Measurements from ENCODE around the gene FBXL20.
"Not testable (repeated sequence)": the region's sequence is repeated elsewhere in the genome, so short reads cannot be mapped to it uniquely, and the experiment has no call there.

FBXL20 gene

GRCh38 chr17:39380144-39380543 is 21.3 kb downstream of the FBXL20 start:
- no peak for DNase-seq (ENCODE audit: low read depth)

DNA sequence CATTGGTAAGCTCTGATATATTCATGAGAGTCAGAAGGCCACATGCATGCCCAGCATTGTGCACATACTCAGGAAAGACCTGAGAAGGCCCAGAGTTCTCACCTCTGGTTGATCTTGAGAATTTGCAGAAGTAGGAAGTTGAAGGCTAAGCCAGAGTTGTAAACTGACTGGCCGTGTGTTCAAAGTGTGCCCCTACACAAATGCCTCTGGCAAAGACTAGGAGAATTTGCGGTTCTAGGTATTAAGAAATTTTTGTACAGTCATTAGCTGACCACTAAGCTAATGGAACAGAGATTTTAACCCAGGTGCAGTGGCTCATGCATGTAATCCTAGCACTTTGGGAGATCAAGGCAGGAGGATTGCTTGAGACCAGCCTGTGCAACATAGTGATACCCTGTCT is 25.0 kb downstream of the FBXL20 start:
- DNase-seq (ENCODE audit: low read depth), result no peak

DNA sequence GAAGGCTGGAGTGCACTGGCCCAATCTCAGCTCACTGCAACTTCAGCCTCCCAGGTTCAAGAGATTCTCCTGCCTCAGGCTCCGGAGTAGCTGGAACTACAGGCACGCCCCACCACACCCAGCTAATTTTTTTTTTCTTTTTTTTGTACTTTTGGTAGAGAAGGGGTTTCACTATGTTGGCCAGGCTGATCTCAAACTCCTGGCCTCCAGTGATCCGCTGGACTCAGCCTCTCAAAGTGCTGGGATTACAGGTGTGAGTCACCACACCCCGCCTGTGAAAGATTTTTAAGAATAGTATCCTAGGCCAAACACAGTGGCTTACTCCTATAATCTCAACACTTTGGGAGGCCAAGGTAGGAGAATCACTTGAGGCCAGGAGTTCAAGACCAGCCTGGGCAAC is 33.6 kb downstream of the FBXL20 start:
- not testable (repeated sequence) for DNase-seq (ENCODE audit: low read depth)

GRCh38 chr17:39365872-39366271 is 35.6 kb downstream of the FBXL20 start:
- no peak for DNase-seq (ENCODE audit: low read depth)

- no peak for DNase-seq (ENCODE audit: low read depth)
Observed at GRCh38 chr17:39365242-39365641, 36.2 kb downstream of the FBXL20 start.

GRCh38 chr17:39364236-39365025 is 37.0 kb downstream of the FBXL20 start:
- no peak for DNase-seq (ENCODE audit: low read depth)

DNA sequence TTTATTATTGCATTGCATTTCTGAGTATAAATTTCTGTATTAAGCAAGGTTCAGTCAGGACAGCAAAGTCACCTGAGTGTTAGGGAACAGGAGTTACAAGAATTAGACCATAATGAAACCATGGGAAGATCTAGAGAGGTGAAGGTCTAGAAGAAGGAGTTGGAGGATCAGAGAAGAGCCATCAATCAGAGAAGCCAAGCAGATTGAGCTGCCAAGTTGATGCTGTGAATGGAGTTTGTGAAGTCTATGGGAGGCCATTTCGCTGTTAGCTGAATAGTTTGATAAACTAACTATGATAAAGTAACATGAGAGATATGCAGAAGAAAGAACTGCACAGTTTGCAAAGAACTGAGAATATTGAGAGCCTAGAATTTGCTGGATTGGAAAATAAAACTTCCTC is 40.4 kb downstream of the FBXL20 start:
- DNase-seq (ENCODE audit: low read depth), result no peak

GRCh38 chr17:39360537-39360936 is 40.9 kb downstream of the FBXL20 start:
- DNase-seq (ENCODE audit: low read depth), result no peak

GRCh38 chr17:39359994-39360393 is 41.4 kb downstream of the FBXL20 start:
- DNase-seq (ENCODE audit: low read depth), result no peak

GRCh38 chr17:39357986-39358385 is 43.4 kb downstream of the FBXL20 start:
- no peak for DNase-seq (ENCODE audit: low read depth)

GRCh38 chr17:39357488-39357887 is 43.9 kb downstream of the FBXL20 start:
- DNase-seq (ENCODE audit: low read depth), result no peak

- no peak for DNase-seq (ENCODE audit: low read depth)
Observed at GRCh38 chr17:39352986-39353385, 48.4 kb downstream of the FBXL20 start.

- DNase-seq (ENCODE audit: low read depth), result no peak
Observed at GRCh38 chr17:39352511-39352910, 48.9 kb downstream of the FBXL20 start.

GRCh38 chr17:39351508-39351907 is 49.9 kb downstream of the FBXL20 start:
- no peak for DNase-seq (ENCODE audit: low read depth)

GRCh38 chr17:39349246-39349645 is 52.2 kb downstream of the FBXL20 start:
- no peak for DNase-seq (ENCODE audit: low read depth)

GRCh38 chr17:39346863-39347262 is 54.6 kb downstream of the FBXL20 start:
- DNase-seq (ENCODE audit: low read depth), result not testable (repeated sequence)

- DNase-seq (ENCODE audit: low read depth), result no peak
Observed at GRCh38 chr17:39341541-39341940, 59.9 kb downstream of the FBXL20 start.

DNA sequence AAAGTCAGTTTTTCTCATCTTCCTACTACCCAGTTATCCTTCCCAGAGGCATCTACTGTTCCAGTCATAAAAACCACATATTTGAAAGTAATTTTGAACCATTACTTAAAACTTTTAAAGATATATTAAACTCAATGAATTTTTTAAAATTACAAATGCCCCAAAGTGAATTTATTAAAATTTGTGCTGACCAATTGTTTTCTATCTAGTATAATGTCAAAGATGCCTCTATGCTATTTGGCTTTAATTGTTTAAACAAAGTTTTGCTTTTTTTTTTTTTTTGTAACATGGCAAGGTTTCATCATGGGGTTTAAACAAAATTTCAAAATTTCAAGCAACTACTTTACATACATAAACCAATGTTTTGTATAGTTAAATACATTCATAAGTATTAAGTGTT is 60.7 kb downstream of the FBXL20 start:
- no peak for DNase-seq (ENCODE audit: low read depth)

DNA sequence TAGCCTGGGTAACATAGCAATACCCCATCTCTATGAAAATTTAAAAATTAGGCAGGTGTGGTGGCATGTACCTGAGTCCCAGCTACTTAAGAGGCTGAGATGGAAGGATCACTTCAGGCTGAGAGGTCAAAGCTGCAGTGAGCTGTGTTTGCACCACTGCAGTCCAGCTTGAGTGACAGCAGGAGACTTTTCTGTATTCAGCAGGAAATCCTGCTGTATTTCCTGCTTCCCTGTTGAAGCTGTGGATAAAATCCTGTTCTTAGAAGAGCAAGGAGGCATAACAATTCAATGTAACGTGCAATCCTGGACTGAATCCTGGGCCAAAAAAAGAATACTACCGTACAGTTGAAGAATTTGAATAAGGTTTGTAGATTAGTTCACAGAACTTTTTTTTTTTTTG is 62.2 kb downstream of the FBXL20 start:
- no peak for DNase-seq (ENCODE audit: low read depth)

GRCh38 chr17:39337649-39338048 is 63.8 kb downstream of the FBXL20 start:
- DNase-seq (ENCODE audit: low read depth), result not testable (repeated sequence)

DNA sequence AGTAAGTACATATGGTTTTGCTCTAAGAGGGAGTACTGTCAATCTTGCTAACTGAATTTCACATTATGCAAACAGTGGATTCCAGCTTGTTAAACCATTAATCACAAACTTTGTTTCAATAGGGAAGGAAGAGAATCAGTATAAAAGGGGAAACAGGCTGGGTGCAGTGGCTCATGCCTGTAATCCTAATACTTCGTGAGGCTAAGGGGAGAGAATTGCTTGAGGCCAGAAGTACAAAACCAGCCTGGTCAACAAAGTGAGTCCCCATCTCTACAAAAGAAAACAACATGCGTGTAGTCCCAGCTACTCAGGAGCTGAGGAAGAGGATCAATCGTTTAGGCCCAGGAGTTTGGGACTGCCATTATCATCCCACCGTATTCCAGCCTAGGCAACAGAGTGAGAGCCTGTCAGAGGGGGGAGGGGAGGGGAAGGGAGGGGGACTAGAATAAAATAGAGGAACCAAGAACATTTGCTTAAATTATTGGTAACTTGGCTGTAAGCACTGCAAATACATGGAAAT is 65.7 kb downstream of the FBXL20 start:
- DNase-seq (ENCODE audit: low read depth), result no peak

DNA sequence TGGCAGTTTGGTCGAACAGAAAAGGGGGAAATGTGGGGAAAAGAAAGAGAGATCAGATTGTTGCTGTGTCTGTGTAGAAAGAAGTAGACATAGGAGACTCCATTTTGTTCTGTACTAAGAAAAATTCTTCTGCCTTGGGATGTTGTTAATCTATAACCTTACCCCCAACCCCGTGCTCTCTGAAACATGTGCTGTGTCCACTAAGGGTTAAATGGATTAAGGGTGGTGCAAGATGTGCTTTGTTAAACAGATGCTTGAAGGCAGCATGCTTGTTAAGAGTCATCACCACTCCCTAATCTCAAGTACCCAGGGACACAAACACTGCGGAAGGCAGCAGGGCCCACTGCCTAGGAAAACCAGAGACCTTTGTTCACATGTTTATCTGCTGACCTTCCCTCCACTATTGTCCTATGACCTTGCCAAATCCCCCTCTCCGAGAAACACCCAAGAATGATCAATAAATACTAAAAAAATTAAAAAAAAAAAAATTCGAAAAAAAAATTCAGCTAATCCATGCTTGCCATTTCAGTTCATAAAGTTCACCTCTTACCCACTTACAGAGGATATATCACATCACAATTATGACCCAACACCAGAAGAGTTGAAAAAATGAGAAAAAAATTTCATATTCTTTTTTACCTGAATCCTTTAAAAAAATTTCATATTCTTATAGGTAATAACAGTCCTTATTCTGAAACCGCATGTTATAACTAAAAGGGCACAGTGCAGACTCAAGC is 67.2 kb downstream of the FBXL20 start:
- not testable (repeated sequence) for DNase-seq (ENCODE audit: low read depth)

DNA sequence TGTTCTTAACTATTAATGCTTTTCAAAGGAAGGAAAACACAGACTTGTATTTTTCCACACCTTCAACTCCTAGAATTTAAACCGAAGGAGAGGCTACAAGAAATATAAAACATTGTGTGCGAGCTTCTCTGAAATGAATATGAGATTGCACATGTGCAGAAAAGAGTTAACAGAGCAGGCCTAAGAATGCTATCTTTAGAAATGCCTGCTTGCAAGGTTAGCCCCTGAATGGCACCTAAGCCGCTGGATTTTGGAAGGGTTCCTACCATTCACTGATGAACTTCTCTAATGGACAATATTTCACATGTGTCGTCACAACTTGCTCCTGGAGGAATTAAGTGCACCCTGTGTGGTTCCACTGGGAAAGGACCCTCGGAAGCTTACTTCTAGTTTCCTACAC is 69.3 kb downstream of the FBXL20 start:
- no peak for DNase-seq (ENCODE audit: low read depth)

All from stimulated activated CD8-positive, alpha-beta memory T cell treated with anti-CD3 and anti-CD28 coated beads, Interleukin-4, amount 100 ng/mL, for 24 hours (primary cell).